NCI-H510A treated with DMSO at 0.1 percent for 48 hours (cell line): Measurements from ENCODE around the gene FAM120B.

ENCODE experiments used
- DNase-seq: peaks from one replicate; lab custom pipeline; 2025; lab: John Stamatoyannopoulos, UW

Gene FAM120B

GRCh38 chr6:170420283-170420682 is 113.7 kb downstream of the FAM120B start:
- DNase-seq = no peak

DNA sequence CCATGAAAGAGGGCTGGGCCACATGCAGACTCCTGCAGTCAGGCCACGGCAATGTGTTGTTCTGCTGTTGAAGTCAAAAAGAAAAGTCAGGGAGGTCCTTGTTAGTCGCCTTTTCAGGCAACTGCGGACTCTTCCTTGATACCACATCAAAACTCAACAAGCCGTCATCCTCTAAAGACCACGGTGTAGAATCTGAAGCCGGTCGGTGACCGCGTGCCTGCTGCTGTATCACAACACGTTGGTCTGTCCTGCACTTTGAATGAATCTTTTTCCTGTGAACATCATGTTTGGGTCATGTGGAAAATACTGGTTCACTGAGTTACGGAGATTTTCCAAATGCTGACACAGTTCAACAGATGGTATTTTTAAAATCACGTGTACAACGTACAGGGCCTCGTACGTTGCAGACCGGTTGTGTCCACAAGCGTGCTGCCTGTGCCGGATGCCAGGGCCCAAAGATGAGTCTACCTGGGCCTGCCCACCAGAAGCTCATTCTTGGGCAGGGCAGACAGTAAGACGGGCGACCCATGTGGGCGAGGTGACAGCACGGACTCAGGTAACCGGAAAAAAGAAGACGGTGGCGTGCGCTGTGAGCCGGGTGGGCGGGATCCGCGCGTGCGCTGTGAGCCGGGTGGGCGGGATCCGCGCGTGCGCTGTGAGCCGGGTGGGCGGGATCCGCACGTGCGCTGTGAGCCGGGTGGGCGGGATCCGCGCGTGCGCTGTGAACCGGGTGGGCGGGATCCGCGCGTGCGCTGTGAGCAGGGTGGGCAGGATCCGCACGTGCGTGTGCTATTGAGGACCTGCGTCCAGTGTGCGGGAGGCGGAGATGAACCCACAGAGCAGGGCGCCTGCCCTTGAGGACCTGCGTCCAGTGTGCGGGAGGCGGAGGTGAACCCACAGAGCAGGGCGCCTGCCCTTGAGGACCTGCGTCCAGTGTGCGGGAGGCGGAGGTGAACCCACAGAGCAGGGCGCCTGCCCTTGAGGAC is 114.5 kb downstream of the FAM120B start:
- DNase-seq = no peak

DNA sequence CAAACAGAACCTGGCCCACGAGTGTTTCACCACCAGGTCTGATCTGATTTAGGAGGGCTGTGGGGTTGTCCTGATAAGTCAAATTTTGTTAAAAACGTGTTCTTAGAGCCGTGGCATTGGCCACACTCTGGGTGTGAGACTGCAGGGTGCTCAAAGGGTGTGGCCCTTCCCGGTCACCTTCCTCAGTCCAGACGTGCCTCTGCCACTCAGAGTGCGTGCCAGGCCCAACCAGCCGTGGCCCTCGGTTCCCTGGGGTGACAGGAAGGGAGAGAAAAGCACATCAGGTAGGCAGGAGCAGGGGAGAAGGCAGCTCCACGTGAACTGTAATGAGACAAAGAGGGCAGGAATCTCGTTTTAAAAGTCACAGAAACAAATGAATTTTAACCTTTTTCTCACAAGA is 115.4 kb downstream of the FAM120B start:
- no peak for DNase-seq

- DNase-seq = no peak
Measured at GRCh38 chr6:170423030-170423429, 116.5 kb downstream of the FAM120B start.

DNA sequence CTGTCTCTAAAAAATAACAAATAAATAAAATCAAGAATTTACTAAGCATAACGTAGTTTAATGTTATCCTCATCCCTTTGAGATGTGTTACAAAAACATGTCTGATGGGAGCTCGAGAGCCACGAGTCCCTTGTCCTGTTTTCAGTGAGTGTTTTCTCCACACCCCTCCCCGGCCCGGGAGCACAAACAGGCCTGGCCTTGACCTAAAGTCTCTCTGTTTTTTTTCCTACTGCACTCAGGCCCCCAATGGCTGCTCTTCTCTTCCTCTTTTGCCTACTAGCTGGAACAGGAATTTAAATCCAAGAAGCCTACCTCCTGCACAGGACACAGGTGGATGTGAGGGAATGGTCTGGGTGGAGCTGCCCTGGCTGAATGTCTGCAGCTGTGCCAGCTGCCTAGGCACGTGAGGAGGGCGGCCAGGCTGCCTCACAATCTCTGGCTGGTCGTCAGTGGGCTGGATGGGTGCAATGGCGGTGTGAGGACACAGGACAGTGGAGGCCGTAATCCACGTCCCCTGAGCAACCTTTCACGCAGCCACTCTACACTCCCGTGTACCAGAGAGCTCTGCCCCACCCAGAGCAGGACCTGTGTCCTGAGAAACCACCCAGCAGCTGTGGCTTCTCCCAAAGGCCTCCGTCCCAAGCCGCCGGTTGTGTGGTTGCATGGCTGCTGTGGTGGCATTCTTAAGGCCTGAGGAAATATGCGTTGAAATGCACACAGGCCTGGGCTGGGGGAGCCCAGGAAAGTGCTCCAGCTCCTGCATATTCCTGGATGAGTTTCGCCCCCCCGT is 117.5 kb downstream of the FAM120B start:
- no peak for DNase-seq

DNA sequence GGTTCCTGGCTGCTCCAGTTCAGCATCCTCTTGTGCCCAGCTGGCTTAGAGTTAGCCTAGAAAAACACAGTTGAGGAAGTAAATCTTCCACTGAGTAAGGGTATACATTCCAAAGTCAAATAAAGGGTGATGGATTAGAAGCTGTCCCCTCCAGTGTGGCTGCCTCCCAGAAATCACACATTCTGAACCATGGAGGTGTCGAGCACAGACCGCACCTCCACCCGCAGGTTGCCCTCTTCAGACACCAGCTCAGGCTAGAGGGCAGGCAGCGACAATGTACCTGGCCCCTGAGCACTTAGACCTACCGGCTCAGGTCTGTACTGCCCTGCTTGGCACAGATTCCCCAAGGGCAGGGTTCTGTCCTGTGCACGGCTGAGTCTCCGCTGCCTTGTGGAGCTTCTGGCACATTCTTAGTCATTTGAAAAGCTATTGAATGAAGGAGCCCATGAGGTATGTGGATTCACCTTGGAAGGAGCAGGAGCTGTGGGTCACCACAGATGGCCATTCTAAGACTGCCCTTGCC is 118.1 kb downstream of the FAM120B start:
- DNase-seq = peak; percentile 29

DNA sequence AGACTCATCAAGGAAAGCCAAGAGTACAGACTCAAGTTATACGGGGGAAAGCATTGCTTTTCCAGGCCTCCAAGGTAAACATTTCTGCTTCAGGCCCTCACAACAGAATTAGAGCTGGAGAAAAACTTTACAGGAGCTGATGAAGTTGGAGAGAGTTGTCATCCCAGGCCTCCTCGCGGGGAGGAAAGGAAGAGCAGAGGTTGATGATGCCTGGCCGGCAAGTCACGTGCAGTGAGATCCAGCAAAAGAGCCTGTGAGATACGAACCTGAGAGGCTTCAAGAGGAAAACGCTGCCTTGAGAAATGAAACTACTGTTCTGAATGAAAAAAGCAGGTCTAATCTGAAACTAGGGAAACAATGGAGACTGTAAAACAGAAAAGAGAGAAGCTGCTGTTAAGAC is 122.9 kb downstream of the FAM120B start:
- DNase-seq = peak; percentile 67

DNA sequence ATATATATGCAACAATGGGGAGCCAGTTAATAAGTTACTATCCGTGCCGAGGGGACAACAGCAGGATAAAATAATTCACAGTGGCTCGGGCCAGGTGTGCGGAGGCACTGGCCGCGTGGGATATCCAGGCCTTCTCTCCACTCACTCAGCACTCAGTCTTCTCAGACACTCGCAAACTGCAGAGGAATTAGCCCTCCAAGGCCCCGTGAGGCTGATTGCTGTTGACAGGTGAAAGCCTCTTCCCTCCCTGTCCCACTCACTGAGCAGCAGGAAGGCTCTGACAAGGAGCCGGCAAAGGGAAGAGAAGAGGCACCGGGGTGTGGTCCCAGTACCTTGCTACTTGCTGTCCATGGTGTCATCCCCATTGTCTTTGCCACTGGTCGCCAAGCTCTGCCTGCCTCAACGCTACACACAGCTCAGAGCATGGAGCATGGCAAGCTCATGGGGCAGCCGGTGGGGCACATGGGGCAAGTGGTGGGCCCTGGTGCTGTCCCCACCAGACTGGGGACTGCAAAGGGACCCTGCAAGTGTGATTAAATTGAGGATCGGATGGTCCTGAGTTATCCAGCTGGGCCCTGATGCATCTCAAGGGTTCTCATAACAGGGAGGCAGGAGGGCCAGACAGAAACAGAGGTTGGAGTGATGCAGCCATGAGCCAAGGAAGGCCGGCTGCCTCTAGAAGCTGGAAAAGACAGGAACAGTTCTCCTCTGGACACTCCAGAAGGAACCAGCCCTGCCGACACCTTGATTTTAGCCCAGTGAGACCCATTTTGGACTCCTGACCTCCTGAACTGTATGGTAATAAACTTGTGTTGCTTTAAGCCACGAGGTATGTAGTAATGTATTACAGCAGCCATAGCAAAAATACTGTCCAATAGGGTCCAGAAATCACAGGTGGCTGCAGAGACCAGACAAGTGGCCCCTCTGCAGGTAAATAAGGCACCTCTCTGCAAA is 126.9 kb downstream of the FAM120B start:
- no peak for DNase-seq

GRCh38 chr6:170434117-170434820 is 127.7 kb downstream of the FAM120B start:
- peak; percentile 52 for DNase-seq

- DNase-seq = no peak
Measured at GRCh38 chr6:170434821-170435155, 128.2 kb downstream of the FAM120B start.

GRCh38 chr6:170435766-170436165 is 129.2 kb downstream of the FAM120B start:
- no peak for DNase-seq

DNA sequence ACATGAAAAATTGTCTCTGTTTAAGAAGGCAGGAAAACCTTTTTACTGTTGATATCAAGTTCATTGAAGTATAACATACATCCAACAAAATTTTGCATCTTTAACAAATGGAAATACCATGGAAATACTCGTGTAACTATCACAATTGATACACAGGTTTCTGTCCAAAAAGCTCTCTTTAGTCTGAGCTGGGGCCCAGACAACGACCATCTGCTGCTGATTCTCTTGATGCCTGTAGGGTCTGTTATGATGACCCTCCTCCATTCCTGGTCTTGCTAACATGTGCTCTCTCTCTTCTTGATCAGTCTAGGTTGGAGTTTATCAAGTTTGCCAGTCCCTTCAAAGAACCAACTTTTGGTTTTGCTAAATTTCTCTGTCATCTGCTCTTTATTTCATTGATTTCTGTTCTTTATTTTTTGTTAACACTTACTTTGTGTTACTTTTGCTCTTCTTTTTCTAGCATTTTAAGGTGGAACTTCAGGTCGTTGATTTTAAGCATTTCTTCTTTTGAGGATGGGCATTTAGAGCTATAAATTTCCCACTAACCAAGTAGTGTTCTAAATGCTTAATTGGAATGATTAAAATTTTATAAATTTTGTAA is 129.8 kb downstream of the FAM120B start:
- DNase-seq = no peak

- DNase-seq = no peak
Measured at GRCh38 chr6:170437719-170438401, 131.3 kb downstream of the FAM120B start.

- peak; percentile 79 for DNase-seq
Measured at GRCh38 chr6:170438402-170438753, 131.8 kb downstream of the FAM120B start.

DNA sequence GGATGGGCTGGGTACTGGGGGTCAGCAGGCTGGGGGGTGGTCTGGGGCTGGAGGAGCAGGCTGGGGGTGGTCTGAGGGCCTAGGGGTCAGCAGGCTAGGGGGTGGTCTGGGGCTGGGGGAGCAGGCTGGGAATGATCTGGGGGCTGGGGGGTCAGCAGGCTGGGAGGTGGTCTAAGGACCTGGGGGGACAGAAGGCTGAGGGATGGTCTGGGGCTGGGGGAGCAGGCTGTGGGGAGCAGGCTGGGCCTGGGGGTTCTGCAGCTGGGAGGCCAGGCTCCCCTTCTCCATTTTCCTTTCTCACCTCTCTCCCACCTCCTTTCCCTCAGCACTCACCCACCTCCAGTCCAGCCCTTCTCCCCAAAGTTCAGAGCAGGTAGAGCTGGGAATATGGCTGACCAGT is 132.3 kb downstream of the FAM120B start:
- DNase-seq = no peak

DNA sequence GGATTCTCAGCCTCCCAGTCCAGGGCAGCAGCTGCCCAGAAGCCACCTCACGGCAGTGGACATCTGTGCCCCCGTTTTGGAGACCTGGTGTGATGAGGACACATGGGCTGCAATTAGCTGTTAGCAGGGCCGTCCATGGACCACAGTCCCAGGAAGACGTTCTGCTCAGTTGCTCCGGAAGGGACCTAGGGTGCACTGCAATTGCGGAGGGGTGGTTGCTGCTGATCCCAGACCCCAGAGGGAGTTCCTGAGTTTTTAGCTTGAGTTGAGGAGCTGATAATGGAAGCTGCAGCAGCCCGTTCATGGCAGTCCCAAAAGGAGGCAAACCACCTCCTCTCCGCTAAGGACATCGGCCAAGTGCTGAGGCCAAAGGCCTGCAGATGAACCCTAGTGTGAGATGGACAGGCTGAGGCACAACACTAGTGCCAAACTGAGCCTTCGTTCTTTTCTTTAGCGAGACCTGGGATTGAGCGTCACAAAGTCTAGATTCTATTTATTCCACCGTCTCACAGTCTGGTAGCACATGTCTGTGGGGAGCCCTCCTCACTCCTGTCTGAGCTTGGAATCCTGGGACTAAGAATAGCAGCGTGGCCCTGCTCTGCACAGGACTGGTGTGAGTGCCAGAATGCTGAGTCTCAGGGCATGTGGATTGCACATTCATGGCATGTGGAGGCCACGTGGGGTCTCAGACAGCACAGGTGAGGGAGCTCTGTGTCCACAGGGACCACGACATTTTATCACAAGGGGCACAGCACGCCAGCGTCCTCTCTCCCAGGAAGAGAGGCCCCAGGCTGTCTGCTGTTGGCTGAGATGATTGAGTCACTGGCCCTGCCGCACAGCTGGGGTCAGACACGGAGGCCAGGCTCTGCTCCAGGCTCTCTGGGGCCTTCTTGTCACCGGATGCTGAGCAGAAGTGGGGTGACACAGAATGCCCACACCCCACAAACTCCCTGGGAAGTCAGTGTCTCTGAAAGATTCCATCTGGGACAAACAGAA is 133.1 kb downstream of the FAM120B start:
- no peak for DNase-seq

GRCh38 chr6:170440437-170440836 is 133.9 kb downstream of the FAM120B start:
- no peak for DNase-seq

GRCh38 chr6:170441316-170441715 is 134.8 kb downstream of the FAM120B start:
- DNase-seq = no peak

- no peak for DNase-seq
Measured at GRCh38 chr6:170442596-170442995, 136.0 kb downstream of the FAM120B start.
